IPS-20b (cell line): ENCODE results near the gene RALGDS.
"Not testable (repeated sequence)": the region's sequence is repeated elsewhere in the genome, so short reads cannot be mapped to it uniquely, and the experiment has no call there.

Experiments
- H3K27ac ChIP-seq: one replicate; pipeline ENCODE4 v1.5.1; 2013; ENCODE audit warnings: low read length
- H3K27me3 ChIP-seq: 2 replicates; pipeline ENCODE4 v1.6.1; 2013; ENCODE audit warnings: mild to moderate bottlenecking, low read length, inconsistent platforms; ENCODE audit not compliant: insufficient read depth
- H3K36me3 ChIP-seq: 2 replicates; pipeline ENCODE4 v1.6.1; 2013; ENCODE audit warnings: low read depth, mild to moderate bottlenecking, inconsistent platforms, low read length, moderate library complexity; ENCODE audit not compliant: insufficient read depth
- H3K4me1 ChIP-seq: 2 replicates; pipeline ENCODE4 v1.6.1; 2013; ENCODE audit warnings: mild to moderate bottlenecking, control low read depth, inconsistent platforms, low read length, moderate library complexity; ENCODE audit not compliant: insufficient read depth
- H3K4me3 ChIP-seq: 2 replicates; pipeline ENCODE4 v1.5.1; 2013; ENCODE audit warnings: mild to moderate bottlenecking, low read length, inconsistent platforms
- H3K9ac ChIP-seq: 2 replicates; pipeline ENCODE4 v1.6.1; 2013; ENCODE audit warnings: low read depth, mild to moderate bottlenecking, inconsistent platforms, low read length, moderate library complexity
- H3K9me3 ChIP-seq: 2 replicates; pipeline ENCODE4 v1.6.1; 2013; ENCODE audit warnings: mild to moderate bottlenecking, low read depth, low read length, inconsistent platforms; ENCODE audit not compliant: insufficient read depth

Gene RALGDS

GRCh38 chr9:133098871-133099270 is 22.2 kb downstream of the RALGDS start:
- H3K36me3 ChIP-seq: peaks cover 62% of the 10 kb centered on the region
- H3K27me3 ChIP-seq: no peaks in the 10 kb centered on the region
- H3K9ac ChIP-seq: no peak overlapping the region
- no peak overlapping the region for H3K4me3 ChIP-seq
- no peak overlapping the region for H3K27ac ChIP-seq
- no peaks in the 10 kb centered on the region for H3K4me1 ChIP-seq
- H3K9me3 ChIP-seq: peaks cover 12% of the 10 kb centered on the region

DNA sequence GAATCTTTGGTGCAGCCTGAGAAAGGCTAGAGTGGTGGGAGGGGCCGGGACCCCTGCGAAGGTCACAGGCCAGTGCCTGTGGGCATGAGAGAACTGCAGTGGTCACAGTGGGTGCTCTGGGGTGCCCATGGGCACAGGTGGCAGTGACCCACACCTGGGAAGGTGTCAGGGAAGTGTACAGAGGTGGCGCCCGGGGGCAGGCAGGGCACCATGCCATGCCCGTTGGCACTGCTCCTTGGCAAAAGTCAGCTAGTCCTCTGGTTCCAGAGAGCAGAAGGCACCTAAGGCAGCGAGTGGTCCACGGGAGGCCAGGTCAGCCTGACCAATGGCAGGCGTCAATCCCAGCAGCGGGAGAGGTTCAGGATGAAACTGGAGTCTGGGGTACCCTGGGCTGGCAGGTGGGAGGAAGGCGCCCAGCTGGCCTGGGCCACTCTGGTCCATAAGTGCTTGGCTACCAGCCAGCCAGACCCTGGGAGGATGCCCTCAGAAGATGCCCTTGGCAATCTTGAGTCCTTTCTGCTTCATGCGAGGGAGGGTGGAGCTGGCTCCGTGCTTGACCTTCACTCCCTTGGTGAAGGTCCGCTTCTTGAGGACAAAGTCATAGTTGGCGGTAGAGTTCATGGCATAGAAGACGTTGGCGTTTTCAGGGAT is 22.8 kb downstream of the RALGDS start:
- peaks cover 12% of the 10 kb centered on the region for H3K9me3 ChIP-seq
- no peaks in the 10 kb centered on the region for H3K4me1 ChIP-seq
- H3K9ac ChIP-seq: no peak overlapping the region
- peaks cover 62% of the 10 kb centered on the region for H3K36me3 ChIP-seq
- no peak overlapping the region for H3K27ac ChIP-seq
- H3K27me3 ChIP-seq: no peaks in the 10 kb centered on the region
- H3K4me3 ChIP-seq: no peak overlapping the region

- no peak overlapping the region for H3K4me3 ChIP-seq
- H3K4me1 ChIP-seq: no peaks in the 10 kb centered on the region
- H3K27ac ChIP-seq: no peak overlapping the region
- no peak overlapping the region for H3K9ac ChIP-seq
- H3K36me3 ChIP-seq: peaks cover 33% of the 10 kb centered on the region
- peaks cover 12% of the 10 kb centered on the region for H3K9me3 ChIP-seq
- H3K27me3 ChIP-seq: no peaks in the 10 kb centered on the region
Observed at GRCh38 chr9:133094842-133095393, 26.1 kb downstream of the RALGDS start.

DNA sequence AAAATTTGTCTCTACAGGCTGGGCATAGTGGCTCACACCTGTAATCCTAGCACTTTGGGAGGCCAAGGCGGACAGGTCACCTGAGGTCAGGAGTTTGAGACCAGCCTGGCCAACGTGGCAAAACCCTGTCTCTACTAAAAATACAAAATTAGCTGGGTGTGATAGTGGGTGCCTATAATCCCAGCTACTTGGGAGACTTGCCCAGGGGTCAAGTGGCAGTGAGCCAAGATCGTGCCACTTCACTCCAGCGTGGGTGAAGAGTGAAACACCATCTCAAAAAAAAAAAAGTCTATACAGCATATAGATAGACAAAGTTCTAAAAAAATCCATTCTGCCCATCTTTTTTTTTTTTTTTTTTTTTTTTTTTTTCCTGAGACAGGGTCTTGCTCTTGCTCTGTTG is 26.7 kb downstream of the RALGDS start:
- H3K27me3 ChIP-seq, H3K9ac ChIP-seq, H3K4me3 ChIP-seq, H3K27ac ChIP-seq, H3K4me1 ChIP-seq: not testable (repeated sequence)
- Histone ChIP-seq H3K9me3 (peaks cover 12% of the 10 kb centered on the region), H3K36me3 (peaks cover 29% of the 10 kb centered on the region)

DNA sequence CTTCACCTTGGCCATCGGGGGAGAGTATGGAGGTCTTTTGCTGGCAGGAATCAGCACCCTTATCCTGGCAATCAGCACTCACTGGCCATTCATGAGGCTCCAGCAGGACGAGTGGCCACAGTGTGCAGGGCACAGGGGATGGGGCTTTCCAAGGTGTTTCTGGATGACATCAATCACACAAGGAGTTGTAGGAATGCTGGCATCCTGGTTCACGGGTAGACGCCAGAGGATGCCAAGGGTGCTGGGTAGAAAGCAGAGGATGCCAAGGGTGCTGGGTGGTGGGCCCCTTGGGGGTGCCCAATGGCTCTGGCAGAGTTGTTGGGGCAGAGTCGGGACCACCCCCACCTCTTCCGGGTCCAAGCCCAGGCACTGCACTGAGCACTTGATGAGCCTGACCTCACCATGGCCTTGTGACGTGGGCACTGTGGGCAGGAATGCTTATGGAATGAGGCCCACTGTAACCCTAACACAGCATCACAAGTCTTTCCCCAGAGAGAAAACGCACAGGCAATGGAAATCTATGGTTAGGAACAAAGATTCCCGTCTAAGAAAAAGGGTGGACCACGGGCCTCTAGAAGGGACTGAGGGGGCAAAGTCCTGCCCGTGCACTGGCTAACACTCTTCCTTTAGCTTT is 30.2 kb downstream of the RALGDS start:
- Histone ChIP-seq H3K36me3 (no peaks in the 10 kb centered on the region), H3K4me1 (no peaks in the 10 kb centered on the region), H3K27ac (no peak overlapping the region), H3K4me3 (no peak overlapping the region), H3K9me3 (peaks cover 2% of the 10 kb centered on the region), H3K27me3 (no peaks in the 10 kb centered on the region), H3K9ac (no peak overlapping the region)

GRCh38 chr9:133090187-133090586 is 30.9 kb downstream of the RALGDS start:
- Histone ChIP-seq H3K9me3 (no peaks in the 10 kb centered on the region), H3K4me3 (no peak overlapping the region), H3K27ac (no peak overlapping the region), H3K4me1 (no peaks in the 10 kb centered on the region), H3K9ac (no peak overlapping the region), H3K36me3 (no peaks in the 10 kb centered on the region), H3K27me3 (no peaks in the 10 kb centered on the region)

DNA sequence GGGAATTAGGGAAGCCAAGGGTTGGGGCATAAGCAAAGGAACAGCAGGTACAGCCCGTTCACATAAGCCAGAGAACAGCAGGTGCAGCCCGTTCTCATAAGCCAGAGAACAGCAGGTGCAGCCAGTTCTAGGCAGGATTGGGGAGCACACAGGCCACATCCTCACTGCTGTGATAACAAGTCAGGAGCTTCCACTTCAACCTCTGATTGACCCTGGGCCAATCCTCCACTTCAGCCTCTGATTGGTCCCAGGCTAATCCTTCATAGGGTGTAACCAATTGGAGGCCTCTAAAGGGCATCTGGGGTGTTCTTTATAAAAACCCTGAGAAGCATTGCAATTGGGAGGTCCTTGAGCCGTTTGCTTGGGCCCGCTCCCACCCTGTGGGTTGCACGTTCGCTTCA is 31.8 kb downstream of the RALGDS start:
- Histone ChIP-seq H3K9ac (no peak overlapping the region), H3K4me3 (no peak overlapping the region), H3K9me3 (no peaks in the 10 kb centered on the region), H3K27ac (no peak overlapping the region), H3K27me3 (no peaks in the 10 kb centered on the region), H3K4me1 (no peaks in the 10 kb centered on the region), H3K36me3 (no peaks in the 10 kb centered on the region)

DNA sequence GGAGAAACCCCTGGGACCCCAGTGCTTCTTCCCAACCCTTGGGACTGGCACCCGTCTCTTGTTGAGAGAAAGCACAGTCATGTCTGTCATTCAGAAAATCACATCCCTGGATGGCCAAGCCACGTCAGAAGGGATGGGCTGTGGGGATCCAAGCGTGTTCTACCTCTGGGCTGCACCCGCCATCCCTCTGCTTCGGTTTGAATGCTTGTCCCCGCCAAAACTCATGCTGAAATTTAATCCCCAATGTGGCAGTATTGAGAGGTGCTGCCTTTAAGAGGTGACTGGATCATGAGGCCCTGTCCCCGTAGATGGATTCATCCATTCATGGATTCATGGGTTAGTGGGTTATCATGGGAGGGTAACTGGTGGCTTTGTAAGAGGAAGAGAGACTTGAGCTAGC is 32.3 kb downstream of the RALGDS start:
- no peaks in the 10 kb centered on the region for H3K36me3 ChIP-seq
- H3K27me3 ChIP-seq: no peaks in the 10 kb centered on the region
- no peaks in the 10 kb centered on the region for H3K9me3 ChIP-seq
- H3K9ac ChIP-seq: no peak overlapping the region
- no peaks in the 10 kb centered on the region for H3K4me1 ChIP-seq
- H3K4me3 ChIP-seq: no peak overlapping the region
- H3K27ac ChIP-seq: no peak overlapping the region

GRCh38 chr9:133088146-133088750 is 32.8 kb downstream of the RALGDS start:
- Histone ChIP-seq H3K27me3 (no peaks in the 10 kb centered on the region), H3K27ac (no peak overlapping the region), H3K9me3 (no peaks in the 10 kb centered on the region), H3K9ac (no peak overlapping the region), H3K4me3 (no peak overlapping the region), H3K36me3 (no peaks in the 10 kb centered on the region), H3K4me1 (no peaks in the 10 kb centered on the region)

GRCh38 chr9:133087429-133088145 is 33.5 kb downstream of the RALGDS start:
- Histone ChIP-seq H3K36me3 (no peaks in the 10 kb centered on the region), H3K27ac (no peak overlapping the region), H3K4me1 (no peaks in the 10 kb centered on the region), H3K9ac (no peak overlapping the region), H3K27me3 (no peaks in the 10 kb centered on the region), H3K4me3 (no peak overlapping the region), H3K9me3 (no peaks in the 10 kb centered on the region)

- Histone ChIP-seq H3K9ac (no peak overlapping the region), H3K27ac (no peak overlapping the region), H3K9me3 (no peaks in the 10 kb centered on the region), H3K4me1 (no peaks in the 10 kb centered on the region), H3K4me3 (no peak overlapping the region), H3K27me3 (no peaks in the 10 kb centered on the region), H3K36me3 (no peaks in the 10 kb centered on the region)
Observed at GRCh38 chr9:133086894-133087293, 34.1 kb downstream of the RALGDS start.
